GM18870 (cell line): ENCODE results near the gene CLNS1A.
"Not testable (repeated sequence)": the region's sequence is repeated elsewhere in the genome, so short reads cannot be mapped to it uniquely, and the experiment has no call there.

Experiments
- ATAC-seq: cut with Tn5 transposase; IDR thresholded peaks from one replicate; pipeline ENCODE4 v1.9.1; 2021; ENCODE audit warnings: moderate library complexity; ENCODE audit not compliant: unreplicated experiment

CLNS1A gene

GRCh38 chr11:77619576-77620198 is 17.9 kb downstream of the CLNS1A start:
- ATAC-seq, result no peak

- no peak for ATAC-seq
These were observed 19.7 kb downstream of the CLNS1A start for GRCh38 chr11:77617892-77618291.

- no peak for ATAC-seq
These were observed 25.7 kb downstream of the CLNS1A start for GRCh38 chr11:77611921-77612320.

GRCh38 chr11:77609234-77609633 is 28.4 kb downstream of the CLNS1A start:
- ATAC-seq, result no peak

- ATAC-seq, result no peak
These were observed 33.3 kb downstream of the CLNS1A start for GRCh38 chr11:77604281-77604680.

- ATAC-seq, result no peak
These were observed 35.1 kb downstream of the CLNS1A start for GRCh38 chr11:77602381-77603088.

- no peak for ATAC-seq
These were observed 39.4 kb downstream of the CLNS1A start for GRCh38 chr11:77598195-77598594.

GRCh38 chr11:77596626-77597025 is 41.0 kb downstream of the CLNS1A start:
- no peak for ATAC-seq

GRCh38 chr11:77593883-77594282 is 43.7 kb downstream of the CLNS1A start:
- no peak for ATAC-seq

- no peak for ATAC-seq
These were observed 44.9 kb downstream of the CLNS1A start for GRCh38 chr11:77592727-77593126.

GRCh38 chr11:77590194-77590782 is 47.3 kb downstream of the CLNS1A start:
- peak; percentile 17 for ATAC-seq

GRCh38 chr11:77589521-77590193 is 47.9 kb downstream of the CLNS1A start, which contains the start of gene AQP11:
Gene AQP11 (plus strand): TSS chr11:77589953. CDS start chr11:77589993, 40 bp downstream.
- peak; percentile 54 for ATAC-seq

GRCh38 chr11:77589181-77589520 is 48.4 kb downstream of the CLNS1A start:
- ATAC-seq, result peak; percentile 20

- ATAC-seq, result no peak
These were observed 56.8 kb downstream of the CLNS1A start for GRCh38 chr11:77580712-77581337.

GRCh38 chr11:77575428-77575827 is 62.2 kb downstream of the CLNS1A start:
- not testable (repeated sequence) for ATAC-seq

GRCh38 chr11:77570896-77571295 is 66.7 kb downstream of the CLNS1A start:
- ATAC-seq, result not testable (repeated sequence)

GRCh38 chr11:77569676-77570070 is 67.9 kb downstream of the CLNS1A start:
- ATAC-seq, result no peak

- ATAC-seq, result no peak
These were observed 68.5 kb downstream of the CLNS1A start for GRCh38 chr11:77568916-77569675.

GRCh38 chr11:77568306-77568705 is 69.3 kb downstream of the CLNS1A start:
- ATAC-seq, result no peak
